Measurements from ENCODE around the gene FIGNL1. TPM values are rescaled to one million over a fixed set of nuclear protein-coding genes. Genes with fewer than 3 reads are reported as not detected.

Gene FIGNL1
- total RNA-seq, 1 experiment from 2014 or later, result 28.1 TPM

GRCh38 chr7:50406935-50407334 is 43.2 kb downstream of the FIGNL1 start:
- Histone ChIP-seq H3K27ac (ENCODE audit: low read depth, low read length) (no peak overlapping the region), H2AFZ (ENCODE audit: low read depth, low read length, poor library complexity, severe bottlenecking) (no peak overlapping the region), H3K27me3 (ENCODE audit: insufficient read depth, low read length) (peaks cover 40% of the 10 kb centered on the region), H3K79me2 (ENCODE audit: insufficient read depth, low read length) (no peaks in the 10 kb centered on the region), H3K4me1 (ENCODE audit: control insufficient read depth in 1 of 2, insufficient read depth in 2 of 2, low read length in 2 of 2) (no peaks in the 10 kb centered on the region), H3K36me3 (ENCODE audit: control insufficient read depth in 1 of 2, insufficient read depth in 2 of 2, low read length in 2 of 2) (no peaks in the 10 kb centered on the region), H4K20me1 (ENCODE audit: insufficient read depth) (no peaks in the 10 kb centered on the region), H3K4me2 (ENCODE audit: low read length) (no peak overlapping the region), H3K9me2 (ENCODE audit: insufficient read depth) (no peaks in the 10 kb centered on the region), H3K9me3 (ENCODE audit: control insufficient read depth in 1 of 2, insufficient read depth in 1 of 2, low read depth in 1 of 2, low read length in 2 of 2) (no peaks in the 10 kb centered on the region), H3K9ac (ENCODE audit: low read length) (no peak overlapping the region), H3K4me3 (replicated peaks in 1 of 2; ENCODE audit: low read depth in 1 of 2, low read length in 2 of 2) (no peak overlapping the region)
- no peak for TF ChIP-seq ATF3 (IDR thresholded peaks at IDR 0.05)
- no peak for TF ChIP-seq REST (IDR thresholded peaks at IDR 0.05; ENCODE audit: low read depth)
- TF ChIP-seq SP1 (IDR thresholded peaks at IDR 0.05; ENCODE audit: low read depth), result no peak
- no peak for TF ChIP-seq YY1 (IDR thresholded peaks at IDR 0.05; ENCODE audit: extremely low read depth, insufficient replicate concordance, low read depth, low read length)
- no peak for TF ChIP-seq CBX3 (IDR thresholded peaks at IDR 0.05; ENCODE audit: low read depth)
- TF ChIP-seq EGR1 (IDR thresholded peaks at IDR 0.05; ENCODE audit: low read depth), result no peak
- no peak for TF ChIP-seq SIN3A (IDR thresholded peaks at IDR 0.05; ENCODE audit: low read depth)
- no peak for TF ChIP-seq ELF1 (IDR thresholded peaks at IDR 0.05; ENCODE audit: borderline replicate concordance, low read depth)
- TF ChIP-seq MAX (IDR thresholded peaks at IDR 0.05), result no peak
- no peak for TF ChIP-seq ZFX (IDR thresholded peaks at IDR 0.05)
- no peak for TF ChIP-seq POLR2A (IDR thresholded peaks at IDR 0.05; ENCODE audit: borderline replicate concordance, extremely low read depth, insufficient read depth, insufficient read length)
- TF ChIP-seq POLR2AphosphoS5 (IDR thresholded peaks at IDR 0.05; ENCODE audit: low read depth, low read length), result no peak
- no peak for TF ChIP-seq EZH2phosphoT487 (IDR thresholded peaks at IDR 0.05; ENCODE audit: borderline replicate concordance)
- no peak for TF ChIP-seq JUND (IDR thresholded peaks at IDR 0.05)
- TF ChIP-seq RAD21 (IDR thresholded peaks at IDR 0.05; ENCODE audit: low read depth), result no peak
- no peak for TF ChIP-seq ZNF274 (IDR thresholded peaks at IDR 0.05; ENCODE audit: low read depth, low read length)
- no peak for TF ChIP-seq SRF (IDR thresholded peaks at IDR 0.05; ENCODE audit: low read depth)
- no peak for TF ChIP-seq CTCF (IDR thresholded peaks at IDR 0.05 in 2 of 3, conservative IDR thresholded peaks at IDR 0.05 in 1 of 3; ENCODE audit: borderline replicate concordance in 1 of 3, insufficient read depth in 1 of 3, low read depth in 2 of 3, low read length in 2 of 3)
- TF ChIP-seq ZBTB33 (IDR thresholded peaks at IDR 0.05; ENCODE audit: extremely low read depth, insufficient replicate concordance, low read length), result no peak
- no TSS peak for BruUV-seq (replicated peaks)
- CTCF ChIA-PET, result no interaction called here
- intact Hi-C loops (cut with micrococcal nuclease), result no loop called here
- RAD21 ChIA-PET (ENCODE audit: low non-redundant PET in 1 of 2, low total read pairs in 2 of 2, uncharacterized antibody in 2 of 2, unreplicated experiment in 2 of 2), result no interaction called here
- ATAC-seq, result no peak
- POLR2A ChIA-PET, result no interaction called here
- DNase-seq (ENCODE audit: low read depth, low spot score), result no peak

All from HCT116 (cell line).